ENCODE results near the gene COX20. TPM values are rescaled to one million over a fixed set of nuclear protein-coding genes. Genes with fewer than 3 reads are reported as not detected.

The COX20 gene
- total and polyA plus RNA-seq, 2 of the 4 experiments (the other 2 are of a cell fraction) = 13.3 to 27.0 TPM

DNA sequence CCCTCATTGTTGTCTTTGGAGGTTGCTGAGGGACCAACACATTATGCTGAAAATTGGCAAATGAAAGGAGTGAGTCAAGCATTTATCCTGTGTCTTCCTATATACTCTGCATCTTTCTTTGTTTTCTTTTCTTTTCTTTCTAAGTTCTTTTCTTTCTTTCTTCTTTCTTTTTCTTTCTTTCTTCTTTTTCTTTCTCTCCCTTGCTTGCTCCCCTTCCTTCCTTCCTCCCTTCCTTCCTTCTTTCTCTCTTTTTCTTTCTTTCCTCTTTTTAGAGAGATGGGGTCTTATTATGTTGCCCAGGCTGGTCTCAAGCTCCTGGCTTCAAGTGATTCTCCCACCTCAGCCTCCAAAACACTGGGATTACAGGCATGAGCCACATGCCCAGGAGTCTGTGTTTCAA is 28.3 kb upstream of the COX20 start:
- no peak overlapping the region for H2AK9ac ChIP-seq (replicated peaks; ENCODE audit: low read depth, low read length, poor library complexity)
- H2BK5ac ChIP-seq (ENCODE audit: low read depth, low read length, poor library complexity, severe bottlenecking) = no peak overlapping the region
- H3K4ac ChIP-seq (ENCODE audit: low read depth, low read length) = no peak overlapping the region
- no peak overlapping the region for H2BK15ac ChIP-seq (ENCODE audit: low read depth, low read length)
- no peaks in the 10 kb centered on the region for H3K9me1 ChIP-seq (ENCODE audit: insufficient read depth, low read length)
- H2BK120ac ChIP-seq (ENCODE audit: low read depth, low read length) = no peak overlapping the region
- H4K8ac ChIP-seq (ENCODE audit: low read depth in 2 of 2, low read length in 2 of 2) = no peak overlapping the region
- TF ChIP-seq NFE2L2 (IDR thresholded peaks at IDR 0.05; ENCODE audit: low read depth, low read length) (no peak), MXI1 (IDR thresholded peaks at IDR 0.05; ENCODE audit: borderline replicate concordance, low read depth, low read length) (no peak), RFX5 (IDR thresholded peaks at IDR 0.05; ENCODE audit: low read depth, low read length) (no peak), BHLHE40 (IDR thresholded peaks at IDR 0.05; ENCODE audit: low read depth, low read length) (no peak), RCOR1 (IDR thresholded peaks at IDR 0.05; ENCODE audit: insufficient replicate concordance, low read length) (no peak), FOS (IDR thresholded peaks at IDR 0.05; ENCODE audit: low read depth, low read length) (no peak), POLR2A (IDR thresholded peaks at IDR 0.05; ENCODE audit: low read depth, low read length) (no peak), CEBPB (IDR thresholded peaks at IDR 0.05; ENCODE audit: low read depth, low read length) (no peak), RAD21 (IDR thresholded peaks at IDR 0.05; ENCODE audit: low read length) (no peak), CHD1 (IDR thresholded peaks at IDR 0.05; ENCODE audit: low read depth, low read length) (no peak), SMC3 (IDR thresholded peaks at IDR 0.05; ENCODE audit: low read depth, low read length) (no peak), MAZ (IDR thresholded peaks at IDR 0.05; ENCODE audit: borderline replicate concordance, low read depth, low read length) (no peak), MAFK (IDR thresholded peaks at IDR 0.05; ENCODE audit: low read depth, low read length) (no peak)
- TF ChIP-seq, protein P1, sequence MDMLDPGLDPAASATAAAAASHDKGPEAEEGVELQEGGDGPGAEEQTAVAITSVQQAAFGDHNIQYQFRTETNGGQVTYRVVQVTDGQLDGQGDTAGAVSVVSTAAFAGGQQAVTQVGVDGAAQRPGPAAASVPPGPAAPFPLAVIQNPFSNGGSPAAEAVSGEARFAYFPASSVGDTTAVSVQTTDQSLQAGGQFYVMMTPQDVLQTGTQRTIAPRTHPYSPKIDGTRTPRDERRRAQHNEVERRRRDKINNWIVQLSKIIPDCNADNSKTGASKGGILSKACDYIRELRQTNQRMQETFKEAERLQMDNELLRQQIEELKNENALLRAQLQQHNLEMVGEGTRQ (IDR thresholded peaks at IDR 0.05; ENCODE audit: low read depth, low read length) = no peak
- TF ChIP-seq, protein P2, sequence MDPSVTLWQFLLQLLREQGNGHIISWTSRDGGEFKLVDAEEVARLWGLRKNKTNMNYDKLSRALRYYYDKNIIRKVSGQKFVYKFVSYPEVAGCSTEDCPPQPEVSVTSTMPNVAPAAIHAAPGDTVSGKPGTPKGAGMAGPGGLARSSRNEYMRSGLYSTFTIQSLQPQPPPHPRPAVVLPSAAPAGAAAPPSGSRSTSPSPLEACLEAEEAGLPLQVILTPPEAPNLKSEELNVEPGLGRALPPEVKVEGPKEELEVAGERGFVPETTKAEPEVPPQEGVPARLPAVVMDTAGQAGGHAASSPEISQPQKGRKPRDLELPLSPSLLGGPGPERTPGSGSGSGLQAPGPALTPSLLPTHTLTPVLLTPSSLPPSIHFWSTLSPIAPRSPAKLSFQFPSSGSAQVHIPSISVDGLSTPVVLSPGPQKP (IDR thresholded peaks at IDR 0.05; ENCODE audit: borderline replicate concordance, low read depth, low read length) = no peak
- TF ChIP-seq, protein P3, sequence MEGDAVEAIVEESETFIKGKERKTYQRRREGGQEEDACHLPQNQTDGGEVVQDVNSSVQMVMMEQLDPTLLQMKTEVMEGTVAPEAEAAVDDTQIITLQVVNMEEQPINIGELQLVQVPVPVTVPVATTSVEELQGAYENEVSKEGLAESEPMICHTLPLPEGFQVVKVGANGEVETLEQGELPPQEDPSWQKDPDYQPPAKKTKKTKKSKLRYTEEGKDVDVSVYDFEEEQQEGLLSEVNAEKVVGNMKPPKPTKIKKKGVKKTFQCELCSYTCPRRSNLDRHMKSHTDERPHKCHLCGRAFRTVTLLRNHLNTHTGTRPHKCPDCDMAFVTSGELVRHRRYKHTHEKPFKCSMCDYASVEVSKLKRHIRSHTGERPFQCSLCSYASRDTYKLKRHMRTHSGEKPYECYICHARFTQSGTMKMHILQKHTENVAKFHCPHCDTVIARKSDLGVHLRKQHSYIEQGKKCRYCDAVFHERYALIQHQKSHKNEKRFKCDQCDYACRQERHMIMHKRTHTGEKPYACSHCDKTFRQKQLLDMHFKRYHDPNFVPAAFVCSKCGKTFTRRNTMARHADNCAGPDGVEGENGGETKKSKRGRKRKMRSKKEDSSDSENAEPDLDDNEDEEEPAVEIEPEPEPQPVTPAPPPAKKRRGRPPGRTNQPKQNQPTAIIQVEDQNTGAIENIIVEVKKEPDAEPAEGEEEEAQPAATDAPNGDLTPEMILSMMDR (conservative IDR thresholded peaks at IDR 0.05; ENCODE audit: low read depth, low read length) = no peak
- no peaks in the 10 kb centered on the region for H3K36me3 ChIP-seq (ENCODE audit: control insufficient read depth, insufficient read depth, low read length)
- no peak overlapping the region for H3K4me2 ChIP-seq (ENCODE audit: low read depth, low read length)
- H3K27ac ChIP-seq (ENCODE audit: insufficient read depth, low read length) = no peak overlapping the region
- no peaks in the 10 kb centered on the region for H3K27me3 ChIP-seq (ENCODE audit: control insufficient read depth, insufficient read depth, low read length)
- POLR2A ChIA-PET (ENCODE audit: unreplicated experiment) = no interaction called here
- no peak overlapping the region for H3K56ac ChIP-seq (ENCODE audit: extremely low read depth, insufficient read depth, low read length)
- CTCF ChIA-PET = no interaction called here
- H3K18ac ChIP-seq (ENCODE audit: low read depth, low read length) = no peak overlapping the region
- H2BK20ac ChIP-seq (ENCODE audit: low read depth, low read length) = no peak overlapping the region
- H3K4me3 ChIP-seq (ENCODE audit: insufficient read depth, low read depth, low read length) = no peak overlapping the region
- dilution Hi-C loops (cut with HindIII; ENCODE audit: low sequenced_read_pairs, unreplicated experiment) (no loop called here), in situ Hi-C loops (cut with MboI; ENCODE audit: low sequenced_read_pairs) (no loop called here), intact Hi-C loops (cut with micrococcal nuclease) (no loop called here)
- no peaks in the 10 kb centered on the region for H4K20me1 ChIP-seq (ENCODE audit: insufficient read depth, low read length)
- no peak for ATAC-seq (ENCODE audit: low read depth)
- H2AFZ ChIP-seq (replicated peaks; ENCODE audit: low read length, poor library complexity) = no peak overlapping the region
- no peak overlapping the region for H2AK5ac ChIP-seq (ENCODE audit: low read depth, low read length)
- H4K91ac ChIP-seq (ENCODE audit: insufficient read depth, low read depth, low read length) = no peak overlapping the region
- no peak for DNase-seq
- no peaks in the 10 kb centered on the region for H3K4me1 ChIP-seq (ENCODE audit: control insufficient read depth, insufficient read depth, low read length)
- H3K79me1 ChIP-seq (ENCODE audit: low read depth in 1 of 2, low read length in 2 of 2) = no peaks in the 10 kb centered on the region
- no peak overlapping the region for H3K14ac ChIP-seq (replicated peaks; ENCODE audit: low read depth, low read length)
- no peak overlapping the region for H3K23ac ChIP-seq (ENCODE audit: low read depth, low read length)
- H3K9me3 ChIP-seq (ENCODE audit: control insufficient read depth, insufficient read depth, low read length) = no peaks in the 10 kb centered on the region
- no peak overlapping the region for H3K9ac ChIP-seq (ENCODE audit: low read depth, low read length)
- no TSS peak for BruUV-seq (replicated peaks)
- H4K5ac ChIP-seq (ENCODE audit: low read depth, low read length) = no peak overlapping the region

All from IMR-90 (cell line).